ENCODE results near the gene MROH8.

Gene MROH8

GRCh38 chr20:37198932-37199660 is 19.7 kb upstream of the MROH8 start:
- Histone ChIP-seq H3K36me3 (ENCODE audit: control insufficient read depth in 2 of 2, insufficient read depth in 1 of 2, low read length in 2 of 2) (peaks cover 22 to 68% of the 10 kb centered on the region in 2 experiments; a peak in 2 of 3 replicates), H3K27ac (ENCODE audit: extremely low read depth, low read depth, low read length) (no peak overlapping the region), H3K9me3 (ENCODE audit: control insufficient read depth, insufficient read depth, low read depth, low read length) (no peaks in the 10 kb centered on the region), H3K4me3 (ENCODE audit: low read depth, low read length) (no peak overlapping the region), H3K4me1 (ENCODE audit: control insufficient read depth, insufficient read depth, low read length) (no peaks in the 10 kb centered on the region)
- ChIA-PET CTCF (interaction anchor here (0.6 to 0.7 kb wide), 3 partner anchors 133 to 1130 kb away, joined by 3 to 6 read pairs (median 4); no protein-coding TSS in a partner anchor), POLR2A (no interaction called here)
- TF ChIP-seq, protein P1, sequence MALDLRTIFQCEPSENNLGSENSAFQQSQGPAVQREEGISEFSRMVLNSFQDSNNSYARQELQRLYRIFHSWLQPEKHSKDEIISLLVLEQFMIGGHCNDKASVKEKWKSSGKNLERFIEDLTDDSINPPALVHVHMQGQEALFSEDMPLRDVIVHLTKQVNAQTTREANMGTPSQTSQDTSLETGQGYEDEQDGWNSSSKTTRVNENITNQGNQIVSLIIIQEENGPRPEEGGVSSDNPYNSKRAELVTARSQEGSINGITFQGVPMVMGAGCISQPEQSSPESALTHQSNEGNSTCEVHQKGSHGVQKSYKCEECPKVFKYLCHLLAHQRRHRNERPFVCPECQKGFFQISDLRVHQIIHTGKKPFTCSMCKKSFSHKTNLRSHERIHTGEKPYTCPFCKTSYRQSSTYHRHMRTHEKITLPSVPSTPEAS (tag by site-specific recombination; IDR thresholded peaks at IDR 0.05), result no peak
- TF ChIP-seq TRIM28 (IDR thresholded peaks at IDR 0.05; ENCODE audit: borderline replicate concordance, low read length), result no peak
- TF ChIP-seq ZNF677 (tag by site-specific recombination; IDR thresholded peaks at IDR 0.05), result no peak
- TF ChIP-seq ZNF777 (tag by site-specific recombination; IDR thresholded peaks at IDR 0.05; ENCODE audit: borderline replicate concordance), result no peak
- TF ChIP-seq ZNF366 (tag by site-specific recombination; conservative IDR thresholded peaks at IDR 0.05), result no peak

GRCh38 chr20:37194621-37195417 is 15.5 kb upstream of the MROH8 start:
- Histone ChIP-seq H3K4me1 (ENCODE audit: control insufficient read depth, insufficient read depth, low read length) (no peaks in the 10 kb centered on the region), H3K9me3 (ENCODE audit: control insufficient read depth, insufficient read depth, low read depth, low read length) (no peaks in the 10 kb centered on the region), H3K36me3 (ENCODE audit: control insufficient read depth in 2 of 2, insufficient read depth in 1 of 2, low read length in 2 of 2) (peaks cover 4 to 61% of the 10 kb centered on the region in 2 experiments; a peak in 2 of 3 replicates), H3K27ac (ENCODE audit: extremely low read depth, low read depth, low read length) (no peak overlapping the region), H3K4me3 (ENCODE audit: low read depth, low read length) (no peak overlapping the region)
- TF ChIP-seq ZNF621 (tag by site-specific recombination; IDR thresholded peaks at IDR 0.05), result no peak
- TF ChIP-seq ZNF791 (tag by site-specific recombination; IDR thresholded peaks at IDR 0.05), result no peak
- TF ChIP-seq, protein P2, sequence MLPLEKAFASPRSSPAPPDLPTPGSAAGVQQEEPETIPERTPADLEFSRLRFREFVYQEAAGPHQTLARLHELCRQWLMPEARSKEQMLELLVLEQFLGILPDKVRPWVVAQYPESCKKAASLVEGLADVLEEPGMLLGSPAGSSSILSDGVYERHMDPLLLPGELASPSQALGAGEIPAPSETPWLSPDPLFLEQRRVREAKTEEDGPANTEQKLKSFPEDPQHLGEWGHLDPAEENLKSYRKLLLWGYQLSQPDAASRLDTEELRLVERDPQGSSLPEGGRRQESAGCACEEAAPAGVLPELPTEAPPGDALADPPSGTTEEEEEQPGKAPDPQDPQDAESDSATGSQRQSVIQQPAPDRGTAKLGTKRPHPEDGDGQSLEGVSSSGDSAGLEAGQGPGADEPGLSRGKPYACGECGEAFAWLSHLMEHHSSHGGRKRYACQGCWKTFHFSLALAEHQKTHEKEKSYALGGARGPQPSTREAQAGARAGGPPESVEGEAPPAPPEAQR (tag by site-specific recombination; IDR thresholded peaks at IDR 0.05), result no peak
- no peak for TF ChIP-seq ZNF692 (tag by site-specific recombination; IDR thresholded peaks at IDR 0.05)
- no peak for TF ChIP-seq ZNF510 (tag by site-specific recombination; IDR thresholded peaks at IDR 0.05; ENCODE audit: insufficient replicate concordance)
- TF ChIP-seq, protein P3, sequence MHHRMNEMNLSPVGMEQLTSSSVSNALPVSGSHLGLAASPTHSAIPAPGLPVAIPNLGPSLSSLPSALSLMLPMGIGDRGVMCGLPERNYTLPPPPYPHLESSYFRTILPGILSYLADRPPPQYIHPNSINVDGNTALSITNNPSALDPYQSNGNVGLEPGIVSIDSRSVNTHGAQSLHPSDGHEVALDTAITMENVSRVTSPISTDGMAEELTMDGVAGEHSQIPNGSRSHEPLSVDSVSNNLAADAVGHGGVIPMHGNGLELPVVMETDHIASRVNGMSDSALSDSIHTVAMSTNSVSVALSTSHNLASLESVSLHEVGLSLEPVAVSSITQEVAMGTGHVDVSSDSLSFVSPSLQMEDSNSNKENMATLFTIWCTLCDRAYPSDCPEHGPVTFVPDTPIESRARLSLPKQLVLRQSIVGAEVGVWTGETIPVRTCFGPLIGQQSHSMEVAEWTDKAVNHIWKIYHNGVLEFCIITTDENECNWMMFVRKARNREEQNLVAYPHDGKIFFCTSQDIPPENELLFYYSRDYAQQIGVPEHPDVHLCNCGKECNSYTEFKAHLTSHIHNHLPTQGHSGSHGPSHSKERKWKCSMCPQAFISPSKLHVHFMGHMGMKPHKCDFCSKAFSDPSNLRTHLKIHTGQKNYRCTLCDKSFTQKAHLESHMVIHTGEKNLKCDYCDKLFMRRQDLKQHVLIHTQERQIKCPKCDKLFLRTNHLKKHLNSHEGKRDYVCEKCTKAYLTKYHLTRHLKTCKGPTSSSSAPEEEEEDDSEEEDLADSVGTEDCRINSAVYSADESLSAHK (tag by site-specific recombination; IDR thresholded peaks at IDR 0.05), result peak; percentile 23; the same call in 1 of the 2 replicates
- CTCF ChIA-PET, result interaction anchor here (0.5 to 2.6 kb wide), 22 partner anchors 10 to 791 kb away, joined by 3 to 19 read pairs (median 4); partner anchors contain the start of genes MROH8 and RPN2
- POLR2A ChIA-PET, result no interaction called here

DNA sequence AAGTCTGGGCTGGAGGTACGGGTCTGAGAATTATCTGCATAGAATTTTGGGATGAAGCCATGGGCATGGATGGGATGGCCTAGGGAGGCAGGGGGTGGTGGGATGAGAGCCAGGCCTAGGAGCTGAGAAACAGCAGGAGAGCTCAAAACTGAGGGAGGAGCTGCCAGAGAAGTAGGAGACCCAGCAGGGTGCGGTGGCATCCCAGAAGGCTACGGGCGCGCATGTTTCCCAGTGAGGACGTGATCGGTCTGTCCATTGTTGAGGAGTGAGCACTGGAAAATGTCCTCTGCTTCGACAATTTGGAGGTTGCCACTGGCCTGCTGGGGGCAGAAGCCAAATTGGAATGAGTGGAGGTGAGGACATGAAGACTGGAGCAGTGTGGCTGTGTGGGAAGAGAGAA is 14.5 kb upstream of the MROH8 start:
- Histone ChIP-seq H3K4me1 (ENCODE audit: control insufficient read depth, insufficient read depth, low read length) (no peaks in the 10 kb centered on the region), H3K9me3 (ENCODE audit: control insufficient read depth, insufficient read depth, low read depth, low read length) (no peaks in the 10 kb centered on the region), H3K27ac (ENCODE audit: extremely low read depth, low read depth, low read length) (no peak overlapping the region), H3K4me3 (ENCODE audit: low read depth, low read length) (no peak overlapping the region), H3K36me3 (ENCODE audit: control insufficient read depth in 2 of 2, insufficient read depth in 1 of 2, low read length in 2 of 2) (peaks cover 5 to 63% of the 10 kb centered on the region in 2 experiments; a peak in 2 of 3 replicates)
- ChIA-PET POLR2A (no interaction called here), CTCF (interaction anchor here (0.6 to 4.8 kb wide), 5 partner anchors 9 to 340 kb away, joined by 3 to 65 read pairs (median 19); partner anchors contain the start of gene MROH8)
- TF ChIP-seq ZXDB (tag by site-specific recombination; IDR thresholded peaks at IDR 0.05) (no peak), ZIC2 (tag by site-specific recombination; IDR thresholded peaks at IDR 0.05) (peak; percentile 47)
